A549 (cell line): ENCODE measurements around the gene RRAS. TPM values are rescaled to one million over a fixed set of nuclear protein-coding genes. Genes with fewer than 3 reads are reported as not detected.

Experiments used
- ATAC-seq, 2 experiments: fragments of 200-7000 bp in 1 of 2; fragments of >200 bp in 1 of 2; cut with Nextera tagmentation in 1 of 2; cut with Tn5 transposase in 1 of 2; 3 replicates each; pipeline versions ENCODE4 v1.8.0 to v1.9.1; 2018 to 2020; ENCODE audit warnings: mild to moderate bottlenecking in 1 of 2, moderate library complexity in 1 of 2
- CTCF ChIA-PET: fragments of 300-600 bp; sonication (Branson Sonifier 250); formaldehyde crosslinking; extraction: SDS; loops from one replicate; lab custom pipeline; 2021; ENCODE audit warnings: antibody characterized with exemption, inconsistent platforms; lab: Yijun Ruan, JAX
- POLR2A ChIA-PET: fragments of 350-600 bp; formaldehyde crosslinking; extraction: SDS; loops from one replicate; lab custom pipeline; 2021; ENCODE audit warnings: antibody characterized with exemption, inconsistent platforms; lab: Yijun Ruan, JAX
- DNase-seq, 2 experiments: peaks; one replicate each; pipeline versions ENCODE4 v3.0.0 to v3.0.0-alpha.2; 2011 to 2016; ENCODE audit warnings: low read depth in 1 of 2, low spot score in 1 of 2
- FAIRE-seq: peaks from 2 replicates; lab custom pipeline; 2011; peaks lifted over from hg19 to GRCh38; lab: Jason Lieb, UNC
- H3K27ac ChIP-seq, 2 experiments: fragments of >200 bp; sonication (Bioruptor Twin); formaldehyde crosslinking; 3 replicates each; pipeline ENCODE4 v1.5.1; 2016 to 2017
- H3K4me1 ChIP-seq: fragments of >200 bp; sonication (Bioruptor Twin); formaldehyde crosslinking; 3 replicates; pipeline ENCODE4 v1.6.1; 2016
- H3K4me2 ChIP-seq: fragments of >200 bp; sonication (Bioruptor Twin); formaldehyde crosslinking; 3 replicates; pipeline ENCODE4 v1.6.1; 2016
- H3K4me3 ChIP-seq: fragments of >200 bp; sonication (Bioruptor Twin); formaldehyde crosslinking; 3 replicates; pipeline ENCODE4 v1.5.1; 2016
- H3K9me3 ChIP-seq: fragments of >200 bp; sonication (Bioruptor Twin); formaldehyde crosslinking; 3 replicates; pipeline ENCODE4 v1.6.1; 2016
- ATOH8 ChIP-seq: fragments of 250-450 bp; sonication (Bioruptor Pico); IDR thresholded peaks from 2 replicates; pipeline ENCODE4 v1.5.0; 2020; ENCODE audit warnings: low read depth, mild to moderate bottlenecking, moderate library complexity
- CBX8 ChIP-seq: fragments of 200-600 bp; sonication (generic); IDR thresholded peaks from 2 replicates; pipeline ENCODE4 v1.6.1; 2016
- CEBPB ChIP-seq, 2 experiments: fragments of >200 bp in 1 of 2; sonication (Bioruptor Twin) in 1 of 2; formaldehyde crosslinking in 1 of 2; IDR thresholded peaks; 2 replicates each; pipeline ENCODE4 v1.6.1; 2012 to 2016
- E2F6 ChIP-seq: IDR thresholded peaks from 2 replicates; pipeline ENCODE4 v1.6.1; 2012; ENCODE audit warnings: low read depth, borderline replicate concordance
- EP300 ChIP-seq, 2 experiments: fragments of >200 bp; sonication (Bioruptor Twin); formaldehyde crosslinking; IDR thresholded peaks; 2 replicates in 1 of 2; 3 replicates in 1 of 2; pipeline ENCODE4 v1.6.1; 2016 to 2017
- FOSL2 ChIP-seq, 2 experiments: fragments of 450-650 bp in 1 of 2; fragments of >200 bp in 1 of 2; sonication (Bioruptor Twin) in 1 of 2; formaldehyde crosslinking; IDR thresholded peaks; 2 replicates each; pipeline versions ENCODE4 v1.5.0 to v1.6.1; 2016 to 2020; ENCODE audit warnings: mild to moderate bottlenecking in 1 of 2, moderate library complexity in 1 of 2
- GATA3 ChIP-seq: IDR thresholded peaks from 2 replicates; pipeline ENCODE4 v1.6.1; 2012; ENCODE audit warnings: borderline replicate concordance
- HES2 ChIP-seq: fragments of >200 bp; sonication (Bioruptor Twin); formaldehyde crosslinking; IDR thresholded peaks from 2 replicates; pipeline ENCODE4 v1.6.1; 2016
- HEYL ChIP-seq: fragments of 250-450 bp; sonication (Bioruptor Pico); IDR thresholded peaks from 2 replicates; pipeline ENCODE4 v1.8.0; 2021; ENCODE audit warnings: mild to moderate bottlenecking, moderate library complexity
- HOXB5 ChIP-seq: fragments of 250-450 bp; sonication (Bioruptor Pico); IDR thresholded peaks from 2 replicates; pipeline ENCODE4 v1.5.0; 2020; ENCODE audit warnings: mild to moderate bottlenecking, moderate library complexity
- JUNB ChIP-seq: fragments of >200 bp; sonication (Bioruptor Twin); formaldehyde crosslinking; IDR thresholded peaks from 2 replicates; pipeline ENCODE4 v1.6.1; 2016
- KDM1A ChIP-seq: fragments of 200-600 bp; sonication (generic); IDR thresholded peaks from 2 replicates; pipeline ENCODE4 v1.6.1; 2016; ENCODE audit warnings: low read depth, mild to moderate bottlenecking
- KDM5A ChIP-seq: fragments of 200-600 bp; sonication (generic); IDR thresholded peaks from 2 replicates; pipeline ENCODE4 v1.6.1; 2016; ENCODE audit warnings: antibody characterized with exemption, mild to moderate bottlenecking
- MAFK ChIP-seq: fragments of 450-650 bp; IDR thresholded peaks from 2 replicates; pipeline ENCODE4 v1.6.1; 2014; ENCODE audit not compliant: partially characterized antibody
- MAX ChIP-seq: IDR thresholded peaks from 2 replicates; pipeline ENCODE4 v1.6.1; 2012
- MAZ ChIP-seq: fragments of 150-350 bp; IDR thresholded peaks from 2 replicates; pipeline ENCODE4 v1.6.1; 2014; ENCODE audit warnings: antibody characterized with exemption, low read depth, low read length, borderline replicate concordance
- NPAS2 ChIP-seq: fragments of 250-450 bp; sonication (Bioruptor Pico); IDR thresholded peaks from 2 replicates; pipeline ENCODE4 v1.8.0; 2022; ENCODE audit warnings: mild to moderate bottlenecking, moderate library complexity, borderline replicate concordance
- RAD21 ChIP-seq, 2 experiments: fragments of >200 bp in 1 of 2; sonication (Bioruptor Twin) in 1 of 2; formaldehyde crosslinking in 1 of 2; IDR thresholded peaks in 1 of 2; conservative IDR thresholded peaks in 1 of 2; 2 replicates in 1 of 2; 3 replicates in 1 of 2; pipeline ENCODE4 v1.6.1; 2012 to 2018; ENCODE audit warnings: inconsistent platforms in 1 of 2
- RARB ChIP-seq: fragments of 250-450 bp; sonication (Bioruptor Pico); IDR thresholded peaks from 2 replicates; pipeline ENCODE4 v1.8.0; 2021; ENCODE audit warnings: mild to moderate bottlenecking, moderate library complexity
- SMC3 ChIP-seq: fragments of >200 bp; sonication (Bioruptor Twin); formaldehyde crosslinking; IDR thresholded peaks from 3 replicates; pipeline ENCODE4 v1.6.1; 2018; ENCODE audit warnings: inconsistent platforms
- TP53 ChIP-seq: fragments of 250-450 bp; sonication (Bioruptor Pico); IDR thresholded peaks from 2 replicates; pipeline ENCODE4 v1.5.0; 2021; ENCODE audit warnings: mild to moderate bottlenecking, moderate library complexity
- ZSCAN20 ChIP-seq: fragments of 250-450 bp; sonication (Bioruptor Pico); IDR thresholded peaks from 2 replicates; pipeline ENCODE4 v1.8.0; 2022; ENCODE audit warnings: mild to moderate bottlenecking, moderate library complexity
- WGBS: methylation state at CpG from one replicate; pipeline ENCODE4 v1.1.6; 2017; ENCODE audit errors: missing lambda C conversion rate; 5-methylcytosine and 5-hydroxymethylcytosine counted together
- polyA plus RNA-seq, 4 experiments: library from polyadenylated mRNA; depleted of rRNA in 3 of 4; stranded (reverse); fragments of >200 nt; fragmentation: RNase III in 1 of 4; extraction: RNeasy Plus Mini Kit Qiagen cat#74134 plus additional on column Dnase treatment in 1 of 4; gene quantifications; 2 replicates in 3 of 4; 3 replicates in 1 of 4; pipeline ENCODE4 v1.2.3, GENCODE V29; 2011 to 2017
- TF ChIP-seq, protein P1 (sequence below): fragments of 200-600 bp; sonication (generic); IDR thresholded peaks from 2 replicates; pipeline ENCODE4 v1.6.1; 2016; ENCODE audit warnings: antibody characterized with exemption, mild to moderate bottlenecking, moderate library complexity
- TF ChIP-seq, protein P2 (sequence below): fragments of 450-650 bp; IDR thresholded peaks from 2 replicates; pipeline ENCODE4 v1.6.1; 2014; ENCODE audit warnings: antibody characterized with exemption
- TF ChIP-seq, protein P3 (sequence below): fragments of >200 bp; sonication (Bioruptor Twin); formaldehyde crosslinking; IDR thresholded peaks from 3 replicates; pipeline ENCODE4 v1.6.1; 2016

RRAS gene
- polyA plus RNA-seq, 2 of the 4 experiments (the other 2 are of a cell fraction) = 47.6 to 49.2 TPM

- DNase-seq (no peak), ATAC-seq (no peak), FAIRE-seq (no peak)
- TF ChIP-seq HES2 (no peak), TP53 (CRISPR knock-in tag) (no peak), CBX8 (no peak), FOSL2 (IDR thresholded peaks at IDR 0.05) (no peak), FOSL2 (CRISPR knock-in tag; IDR thresholded peaks at IDR 0.05) (no peak), ATOH8 (no peak)
- Histone ChIP-seq H3K9me3 (no peaks in the 10 kb centered on the region), H3K4me2 (no peak overlapping the region), H3K4me3 (no peak overlapping the region), H3K4me1 (peaks cover 7% of the 10 kb centered on the region), H3K27ac (no peak overlapping the region)
- POLR2A ChIA-PET = no interaction called here
- 94% methylated on average over 14 of the region's 15 CpGs for WGBS
- CTCF ChIA-PET = interaction anchor here (0.8 to 3.1 kb wide), 6 partner anchors 14 to 75 kb away, joined by 3 to 13 read pairs (median 5); no protein-coding TSS in a partner anchor
These were observed 43.5 kb downstream of the RRAS start for GRCh38 chr19:49596407-49596806.

GRCh38 chr19:49595819-49596404 lies 44.0 kb downstream of the RRAS start:
- H3K9me3 ChIP-seq = no peaks in the 10 kb centered on the region
- TF ChIP-seq, protein P1, sequence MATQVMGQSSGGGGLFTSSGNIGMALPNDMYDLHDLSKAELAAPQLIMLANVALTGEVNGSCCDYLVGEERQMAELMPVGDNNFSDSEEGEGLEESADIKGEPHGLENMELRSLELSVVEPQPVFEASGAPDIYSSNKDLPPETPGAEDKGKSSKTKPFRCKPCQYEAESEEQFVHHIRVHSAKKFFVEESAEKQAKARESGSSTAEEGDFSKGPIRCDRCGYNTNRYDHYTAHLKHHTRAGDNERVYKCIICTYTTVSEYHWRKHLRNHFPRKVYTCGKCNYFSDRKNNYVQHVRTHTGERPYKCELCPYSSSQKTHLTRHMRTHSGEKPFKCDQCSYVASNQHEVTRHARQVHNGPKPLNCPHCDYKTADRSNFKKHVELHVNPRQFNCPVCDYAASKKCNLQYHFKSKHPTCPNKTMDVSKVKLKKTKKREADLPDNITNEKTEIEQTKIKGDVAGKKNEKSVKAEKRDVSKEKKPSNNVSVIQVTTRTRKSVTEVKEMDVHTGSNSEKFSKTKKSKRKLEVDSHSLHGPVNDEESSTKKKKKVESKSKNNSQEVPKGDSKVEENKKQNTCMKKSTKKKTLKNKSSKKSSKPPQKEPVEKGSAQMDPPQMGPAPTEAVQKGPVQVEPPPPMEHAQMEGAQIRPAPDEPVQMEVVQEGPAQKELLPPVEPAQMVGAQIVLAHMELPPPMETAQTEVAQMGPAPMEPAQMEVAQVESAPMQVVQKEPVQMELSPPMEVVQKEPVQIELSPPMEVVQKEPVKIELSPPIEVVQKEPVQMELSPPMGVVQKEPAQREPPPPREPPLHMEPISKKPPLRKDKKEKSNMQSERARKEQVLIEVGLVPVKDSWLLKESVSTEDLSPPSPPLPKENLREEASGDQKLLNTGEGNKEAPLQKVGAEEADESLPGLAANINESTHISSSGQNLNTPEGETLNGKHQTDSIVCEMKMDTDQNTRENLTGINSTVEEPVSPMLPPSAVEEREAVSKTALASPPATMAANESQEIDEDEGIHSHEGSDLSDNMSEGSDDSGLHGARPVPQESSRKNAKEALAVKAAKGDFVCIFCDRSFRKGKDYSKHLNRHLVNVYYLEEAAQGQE = no peak
- TF ChIP-seq NPAS2 (no peak), HOXB5 (CRISPR knock-in tag) (no peak), JUNB (no peak), RARB (CRISPR knock-in tag) (no peak), SMC3 (no peak)
- TF ChIP-seq, protein P2, sequence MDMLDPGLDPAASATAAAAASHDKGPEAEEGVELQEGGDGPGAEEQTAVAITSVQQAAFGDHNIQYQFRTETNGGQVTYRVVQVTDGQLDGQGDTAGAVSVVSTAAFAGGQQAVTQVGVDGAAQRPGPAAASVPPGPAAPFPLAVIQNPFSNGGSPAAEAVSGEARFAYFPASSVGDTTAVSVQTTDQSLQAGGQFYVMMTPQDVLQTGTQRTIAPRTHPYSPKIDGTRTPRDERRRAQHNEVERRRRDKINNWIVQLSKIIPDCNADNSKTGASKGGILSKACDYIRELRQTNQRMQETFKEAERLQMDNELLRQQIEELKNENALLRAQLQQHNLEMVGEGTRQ = no peak
- no peak for ATAC-seq
- ChIA-PET POLR2A (interaction anchor here (0.5 kb wide), 1 partner anchor 8 kb away, joined by 3 read pairs; no protein-coding TSS in a partner anchor), CTCF (interaction anchor here (1.1 to 3.1 kb wide), 5 partner anchors 25 to 76 kb away, joined by 3 to 13 read pairs (median 7); no protein-coding TSS in a partner anchor)
- no peak for DNase-seq
- H3K4me2 ChIP-seq = no peak overlapping the region
- H3K27ac ChIP-seq = no peak overlapping the region
- H3K4me1 ChIP-seq = peaks cover 7% of the 10 kb centered on the region
- WGBS = 98% methylated on average over 23 of the region's 32 CpGs
- no peak overlapping the region for H3K4me3 ChIP-seq
- no peak for FAIRE-seq

DNA sequence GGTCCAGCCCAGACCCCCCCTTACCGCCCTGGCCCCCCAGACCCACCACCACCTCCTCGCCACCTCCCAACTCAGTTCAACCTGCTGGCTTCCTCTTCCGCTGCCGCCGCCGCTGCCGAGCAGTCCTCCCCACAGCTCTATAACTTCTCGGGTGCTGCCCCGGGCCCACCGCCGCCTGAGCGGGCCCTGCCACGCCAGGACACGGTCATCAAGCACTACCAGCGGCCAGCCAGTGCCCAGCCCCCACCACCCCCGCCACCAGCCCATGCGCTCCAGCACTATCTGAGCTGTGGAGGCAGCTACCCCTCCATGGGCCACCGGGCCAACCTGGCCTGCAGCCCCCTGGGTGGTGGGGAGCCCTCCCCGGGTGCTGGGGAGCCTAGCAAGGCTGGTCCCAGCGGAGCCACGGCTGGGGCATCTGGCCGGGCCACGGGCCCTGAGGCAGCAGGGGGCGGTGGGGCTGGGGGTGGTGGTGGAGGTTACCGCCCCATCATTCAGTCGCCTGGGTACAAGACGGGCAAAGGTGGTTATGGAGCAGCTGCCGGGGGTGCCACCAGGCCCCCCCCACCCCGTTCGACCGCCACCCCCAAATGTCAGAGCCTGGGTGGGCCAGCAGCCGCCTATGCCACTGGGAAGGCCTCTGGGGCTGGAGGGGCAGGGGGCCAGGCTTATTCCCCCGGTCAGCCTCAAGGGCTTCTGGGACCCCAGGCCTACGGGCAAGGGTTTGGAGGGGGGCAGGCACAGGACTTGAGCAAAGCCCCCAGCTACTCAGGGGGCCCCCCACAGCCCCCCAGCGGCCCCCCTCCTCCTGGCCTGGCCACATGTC lies 44.7 kb downstream of the RRAS start:
- Histone ChIP-seq H3K4me1 (peaks cover 7% of the 10 kb centered on the region), H3K4me3 (no peak overlapping the region), H3K9me3 (no peaks in the 10 kb centered on the region), H3K27ac (no peak overlapping the region), H3K4me2 (no peak overlapping the region)
- CTCF ChIA-PET = interaction anchor here (1.1 to 3.1 kb wide), 7 partner anchors 7 to 77 kb away, joined by 3 to 13 read pairs (median 4); partner anchors contain the start of gene RRAS
- POLR2A ChIA-PET = interaction anchor here (0.5 kb wide), 1 partner anchor 8 kb away, joined by 3 read pairs; no protein-coding TSS in a partner anchor
- no peak for DNase-seq
- no peak for FAIRE-seq
- 90% methylated on average over 22 of the region's 35 CpGs for WGBS
- no peak for ATAC-seq
- TF ChIP-seq GATA3 (no peak), ZSCAN20 (CRISPR knock-in tag) (no peak), E2F6 (no peak), RARB (CRISPR knock-in tag) (no peak), MAX (no peak), KDM1A (no peak), MAFK (no peak), MAZ (no peak), KDM5A (no peak), HEYL (CRISPR knock-in tag) (no peak), RAD21 (conservative IDR thresholded peaks at IDR 0.05 in 1 of 2, IDR thresholded peaks at IDR 0.05 in 1 of 2) (no peak), EP300 (IDR thresholded peaks at IDR 0.05) (no peak), CEBPB (IDR thresholded peaks at IDR 0.05) (no peak)
- TF ChIP-seq, protein P3, sequence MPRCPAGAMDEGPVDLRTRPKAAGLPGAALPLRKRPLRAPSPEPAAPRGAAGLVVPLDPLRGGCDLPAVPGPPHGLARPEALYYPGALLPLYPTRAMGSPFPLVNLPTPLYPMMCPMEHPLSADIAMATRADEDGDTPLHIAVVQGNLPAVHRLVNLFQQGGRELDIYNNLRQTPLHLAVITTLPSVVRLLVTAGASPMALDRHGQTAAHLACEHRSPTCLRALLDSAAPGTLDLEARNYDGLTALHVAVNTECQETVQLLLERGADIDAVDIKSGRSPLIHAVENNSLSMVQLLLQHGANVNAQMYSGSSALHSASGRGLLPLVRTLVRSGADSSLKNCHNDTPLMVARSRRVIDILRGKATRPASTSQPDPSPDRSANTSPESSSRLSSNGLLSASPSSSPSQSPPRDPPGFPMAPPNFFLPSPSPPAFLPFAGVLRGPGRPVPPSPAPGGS = no peak
